GM23338 (cell line): ENCODE results near the gene MED13. TPM values are rescaled to one million over a fixed set of nuclear protein-coding genes. Genes with fewer than 3 reads are reported as not detected.

Experiments used
- ATAC-seq: fragments of 200-7000 bp; cut with Tn5 transposase; 3 replicates; pipeline ENCODE4 v1.9.1; 2020
- DNase-seq: peaks from one replicate; pipeline ENCODE4 v3.0.0-alpha.2; 2015; ENCODE audit warnings: low spot score
- H2AFZ ChIP-seq: fragments of 200-600 bp; sonication (generic); 2 replicates; pipeline ENCODE4 v1.8.0; 2016; ENCODE audit warnings: antibody characterized with exemption, mild to moderate bottlenecking, moderate library complexity
- H3F3A ChIP-seq: fragments of 200-600 bp; sonication (generic); replicated peaks from 2 replicates; pipeline ENCODE4 v1.8.0; 2017; ENCODE audit warnings: antibody characterized with exemption, mixed run types, low read depth
- H3K27ac ChIP-seq: fragments of 200-600 bp; sonication (generic); 2 replicates; pipeline ENCODE4 v1.6.1; 2016; ENCODE audit warnings: low read depth
- H3K27me3 ChIP-seq: fragments of 200-600 bp; sonication (generic); 2 replicates; pipeline ENCODE4 v1.8.0; 2016; ENCODE audit warnings: mild to moderate bottlenecking, mixed run types, moderate library complexity; ENCODE audit not compliant: insufficient read depth
- H3K36me3 ChIP-seq: fragments of 200-600 bp; sonication (generic); 2 replicates; pipeline ENCODE4 v1.8.0; 2016; ENCODE audit warnings: mild to moderate bottlenecking; ENCODE audit not compliant: insufficient read depth
- H3K4me1 ChIP-seq: fragments of 200-600 bp; sonication (generic); 2 replicates; pipeline ENCODE4 v1.8.0; 2016; ENCODE audit warnings: mild to moderate bottlenecking, moderate library complexity; ENCODE audit not compliant: insufficient read depth
- H3K4me2 ChIP-seq: fragments of 200-600 bp; sonication (generic); 2 replicates; pipeline ENCODE4 v1.7.1; 2017; ENCODE audit warnings: mixed run types
- H3K4me3 ChIP-seq: fragments of 200-600 bp; sonication (generic); 2 replicates; pipeline ENCODE4 v1.6.1; 2016; ENCODE audit warnings: mixed run types
- H3K79me2 ChIP-seq: fragments of 200-600 bp; sonication (generic); replicated peaks from 2 replicates; pipeline ENCODE4 v1.8.0; 2017; ENCODE audit warnings: mild to moderate bottlenecking; ENCODE audit not compliant: insufficient read depth
- H3K9me2 ChIP-seq: fragments of 200-600 bp; sonication (generic); 2 replicates; pipeline ENCODE4 v1.8.0; 2017; ENCODE audit not compliant: insufficient read depth
- H4K20me1 ChIP-seq: fragments of 200-600 bp; sonication (generic); replicated peaks from 2 replicates; pipeline ENCODE4 v1.8.0; 2017; ENCODE audit warnings: mild to moderate bottlenecking; ENCODE audit not compliant: insufficient read depth
- H3K27ac Mint-ChIP-seq: 2 replicates; pipeline ENCODE4 v1.8.0; 2020; ENCODE audit warnings: inconsistent platforms, mild to moderate bottlenecking, moderate library complexity, mixed read lengths
- H3K27me3 Mint-ChIP-seq: 3 replicates; pipeline ENCODE4 v1.8.0; 2022; ENCODE audit warnings: low read depth, mild to moderate bottlenecking, moderate library complexity, mixed read lengths, inconsistent platforms; ENCODE audit not compliant: insufficient read depth, poor library complexity
- H3K36me3 Mint-ChIP-seq: 3 replicates; pipeline ENCODE4 v1.8.0; 2021; ENCODE audit warnings: low read depth, mild to moderate bottlenecking, inconsistent platforms, moderate library complexity, mixed read lengths
- H3K4me1 Mint-ChIP-seq: 3 replicates; pipeline ENCODE4 v1.8.0; 2020; ENCODE audit warnings: mild to moderate bottlenecking, inconsistent platforms, mixed read lengths
- H3K4me3 Mint-ChIP-seq: 3 replicates; pipeline ENCODE4 v1.8.0; 2021; ENCODE audit warnings: moderate library complexity, mild to moderate bottlenecking, inconsistent platforms, mixed read lengths
- H3K9me3 Mint-ChIP-seq: 3 replicates; pipeline ENCODE4 v1.8.0; 2020; ENCODE audit warnings: moderate library complexity, mild to moderate bottlenecking, inconsistent platforms, mixed read lengths
- CREB1 ChIP-seq: fragments of 250-450 bp; sonication (Bioruptor Pico); IDR thresholded peaks from 2 replicates; pipeline ENCODE4 v1.5.0; 2020; ENCODE audit warnings: low read depth, mild to moderate bottlenecking, moderate library complexity
- CTCF ChIP-seq, 2 experiments: fragments of 200-600 bp in 1 of 2; sonication (generic) in 1 of 2; conservative IDR thresholded peaks; 2 replicates each; pipeline versions ENCODE4 v1.5.1 to v1.6.1; 2016 to 2017; ENCODE audit warnings: antibody characterized with exemption in 2 of 2, low read depth in 2 of 2, mild to moderate bottlenecking in 2 of 2, moderate library complexity in 1 of 2
- ETS1 ChIP-seq: IDR thresholded peaks from 2 replicates; pipeline ENCODE4 v1.6.1; 2016; ENCODE audit warnings: antibody characterized with exemption
- EZH2 ChIP-seq: fragments of 200-600 bp; sonication (generic); IDR thresholded peaks from one replicate; pipeline ENCODE4 v1.8.0; 2017; ENCODE audit warnings: antibody characterized with exemption, mild to moderate bottlenecking, low read depth; ENCODE audit not compliant: unreplicated experiment
- EZH2phosphoT487 ChIP-seq: fragments of 200-600 bp; sonication (generic); IDR thresholded peaks from one replicate; pipeline ENCODE4 v1.8.1; 2018; ENCODE audit warnings: antibody characterized with exemption; ENCODE audit not compliant: unreplicated experiment
- JUNB ChIP-seq: IDR thresholded peaks from one replicate; pipeline ENCODE4 v1.6.1; 2016; ENCODE audit warnings: antibody characterized with exemption; ENCODE audit not compliant: unreplicated experiment
- NANOG ChIP-seq: IDR thresholded peaks from 2 replicates; pipeline ENCODE4 v1.6.1; 2016; ENCODE audit warnings: antibody characterized with exemption, borderline replicate concordance
- POLR2AphosphoS5 ChIP-seq: IDR thresholded peaks from 2 replicates; pipeline ENCODE4 v1.6.1; 2016; ENCODE audit warnings: antibody characterized with exemption, low read depth
- REST ChIP-seq: IDR thresholded peaks from one replicate; pipeline ENCODE4 v1.6.1; 2018; ENCODE audit warnings: antibody characterized with exemption; ENCODE audit not compliant: unreplicated experiment
- STAT1 ChIP-seq: IDR thresholded peaks from one replicate; pipeline ENCODE4 v1.6.1; 2016; ENCODE audit warnings: antibody characterized with exemption; ENCODE audit not compliant: unreplicated experiment
- ZNF114 ChIP-seq: fragments of 250-450 bp; sonication (Bioruptor Pico); IDR thresholded peaks from 2 replicates; pipeline ENCODE4 v1.5.0; 2020; ENCODE audit warnings: mild to moderate bottlenecking, moderate library complexity
- ZNF331 ChIP-seq: fragments of 250-450 bp; sonication (Bioruptor Pico); IDR thresholded peaks from 2 replicates; pipeline ENCODE4 v1.5.0; 2020; ENCODE audit warnings: low read depth, mild to moderate bottlenecking, moderate library complexity
- ZNF462 ChIP-seq: fragments of 250-450 bp; sonication (Bioruptor Pico); IDR thresholded peaks from 2 replicates; pipeline ENCODE4 v1.5.0; 2020; ENCODE audit warnings: mild to moderate bottlenecking, moderate library complexity
- polyA plus RNA-seq: library from polyadenylated mRNA; unstranded; fragments of >200 nt; fragmentation: Nextera tagmentation; extraction: Ambion mirVana; gene quantifications from 2 replicates; pipeline ENCODE4 v1.2.1, GENCODE V29; 2016
- total RNA-seq: library from RNA; depleted of rRNA; stranded (reverse); fragments of >200 nt; shearing (Covaris generic); gene quantifications from 2 replicates; pipeline ENCODE4 v1.2.3, GENCODE V29; 2014

MED13 gene
- total and polyA plus RNA-seq, 2 experiments from 2014 or later = 13.0 to 45.8 TPM

GRCh38 chr17:61968757-61969156 lies 96.3 kb downstream of the MED13 start:
- Histone ChIP-seq H3F3A (no peaks in the 10 kb centered on the region), H3K27ac (no peak overlapping the region), H3K79me2 (peaks cover 6% of the 10 kb centered on the region), H3K4me2 (no peak overlapping the region), H3K27me3 (no peaks in the 10 kb centered on the region), H3K4me3 (no peak overlapping the region), H4K20me1 (no peaks in the 10 kb centered on the region; the same call in 1 of the 2 replicates), H2AFZ (no peak overlapping the region), H3K36me3 (peaks cover 36% of the 10 kb centered on the region), H3K4me1 (peaks cover 13% of the 10 kb centered on the region), H3K9me2 (no peaks in the 10 kb centered on the region)
- no peak for TF ChIP-seq EZH2phosphoT487
- TF ChIP-seq POLR2AphosphoS5 = no peak
- no peak for TF ChIP-seq ZNF462 (CRISPR knock-in tag)
- TF ChIP-seq ZNF331 = no peak
- TF ChIP-seq REST = no peak
- TF ChIP-seq ZNF114 = no peak
- no peak for TF ChIP-seq STAT1
- TF ChIP-seq CTCF (conservative IDR thresholded peaks at IDR 0.05; ENCODE audit: low read depth in 2 of 2) = no peak
- no peak for TF ChIP-seq CREB1
- no peak for TF ChIP-seq NANOG
- no peak for TF ChIP-seq EZH2
- TF ChIP-seq ETS1 = no peak
- TF ChIP-seq JUNB = no peak
- H3K4me3 Mint-ChIP-seq = no peak overlapping the region
- no peak for DNase-seq
- H3K36me3 Mint-ChIP-seq = peaks cover 66% of the 10 kb centered on the region; the same call in 2 of the 3 replicates
- no peak for ATAC-seq
- peaks cover 6% of the 10 kb centered on the region; the same call in 2 of the 3 replicates for H3K4me1 Mint-ChIP-seq
- H3K27me3 Mint-ChIP-seq = no peaks in the 10 kb centered on the region
- no peaks in the 10 kb centered on the region for H3K9me3 Mint-ChIP-seq
- H3K27ac Mint-ChIP-seq = no peak overlapping the region
